Inflammatory macrophage (primary cell): ENCODE measurements around the gene CACTIN.
"Not testable (repeated sequence)": the region's sequence is repeated elsewhere in the genome, so short reads cannot be mapped to it uniquely, and the experiment has no call there.

Experiments used
- DNase-seq, 2 donors: peaks; one replicate each; pipeline ENCODE4 v3.0.0-alpha.2; 2020 to 2022

CACTIN gene

GRCh38 chr19:3661284-3662238 is 35.0 kb upstream of the CACTIN start:
- no peak for DNase-seq

DNA sequence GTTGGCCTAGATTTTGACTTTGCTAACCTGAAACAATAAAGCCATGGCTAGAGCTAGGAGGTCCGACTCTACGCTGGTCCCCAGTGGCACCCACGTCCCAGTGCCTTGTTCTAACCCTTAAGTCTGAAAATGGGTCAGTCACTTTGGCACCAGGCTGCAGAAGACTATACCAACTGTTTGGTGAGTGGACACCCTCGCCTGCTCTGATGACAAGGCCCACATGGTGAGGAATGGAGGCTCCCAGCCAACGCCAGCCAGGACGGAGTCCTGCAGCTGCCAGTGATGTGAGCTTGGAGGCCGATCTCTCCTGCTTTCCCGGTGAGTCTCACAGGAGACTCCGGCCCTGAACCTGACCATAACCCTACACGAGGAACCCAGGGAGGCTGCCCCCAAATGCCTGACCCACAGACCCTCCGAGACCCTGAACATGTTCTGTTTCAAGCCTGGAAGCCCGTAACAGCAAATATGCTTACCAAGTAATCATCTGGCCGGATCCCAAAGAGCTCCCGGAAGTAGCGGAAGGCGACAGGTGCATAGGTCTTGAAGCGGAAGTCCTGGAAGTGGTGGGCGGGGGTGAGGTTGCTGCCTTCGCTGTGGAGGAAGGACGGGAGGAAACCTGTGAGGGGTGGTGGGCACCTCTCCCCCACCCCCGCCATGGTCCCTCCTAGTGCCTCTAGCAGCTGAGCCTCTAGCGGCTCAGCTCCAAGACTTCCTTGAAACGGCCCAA is 34.1 kb upstream of the CACTIN start:
- DNase-seq = no peak

DNA sequence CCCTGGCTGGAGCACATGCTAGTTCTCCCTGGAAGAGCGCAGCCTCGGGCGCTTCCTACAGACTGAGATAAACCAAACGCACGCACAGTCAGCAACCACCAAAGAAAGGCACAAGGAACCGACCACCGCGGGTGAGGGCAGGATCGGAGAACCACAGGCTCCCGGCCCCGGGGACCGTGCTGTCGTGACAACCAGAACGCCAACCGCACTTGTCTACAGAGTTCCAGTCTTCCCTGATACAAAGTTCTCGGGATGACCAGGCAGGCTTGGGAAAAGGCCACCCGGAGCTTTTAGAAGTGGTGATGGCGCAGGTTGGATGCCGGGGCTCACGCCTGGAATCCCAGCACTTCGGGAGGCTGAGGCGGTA is 33.1 kb upstream of the CACTIN start:
- DNase-seq = no peak

GRCh38 chr19:3658870-3659745 is 32.5 kb upstream of the CACTIN start:
- DNase-seq = no peak

DNA sequence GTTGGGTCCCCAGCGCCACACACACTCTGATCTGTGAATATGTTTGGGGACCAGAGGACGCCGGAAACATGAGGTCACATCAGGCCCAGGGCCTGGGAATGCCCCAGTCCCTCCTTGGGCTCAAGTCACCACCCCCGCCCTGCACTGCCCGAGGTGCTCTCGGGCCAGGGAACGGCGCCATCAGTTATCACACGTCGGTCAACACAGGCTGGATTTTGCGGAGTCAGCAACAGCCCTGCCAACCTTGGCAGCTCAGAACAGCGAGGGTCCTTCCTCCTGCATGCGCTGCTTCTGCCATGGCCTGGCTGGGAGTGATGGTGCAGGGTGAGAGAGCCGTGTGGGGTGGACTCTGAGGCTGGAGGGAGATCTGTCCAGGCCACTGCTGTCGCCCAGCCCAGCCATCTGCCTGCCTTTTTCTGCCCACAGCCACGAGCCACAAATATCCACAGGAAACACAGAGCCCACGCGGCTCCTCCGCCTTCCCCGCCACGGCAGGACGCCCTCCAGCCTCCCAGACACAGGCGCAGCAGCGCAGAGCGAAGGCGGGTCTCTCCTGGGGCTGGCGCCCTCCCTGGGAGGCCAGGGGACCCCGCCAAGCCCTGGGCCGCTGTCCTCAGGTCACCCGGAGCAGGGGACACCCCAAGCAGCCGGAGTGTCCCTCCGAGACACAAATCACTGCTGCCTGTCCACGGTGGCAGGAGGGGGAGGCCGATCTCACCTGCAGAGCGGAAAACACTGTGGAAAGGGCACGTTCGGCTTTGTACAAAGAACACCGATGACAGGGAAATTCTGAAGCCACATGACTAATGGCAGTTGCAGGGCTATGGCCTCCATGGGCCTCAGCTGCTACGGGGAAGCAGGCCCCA is 31.6 kb upstream of the CACTIN start:
- no peak for DNase-seq

- no peak for DNase-seq
Observed at GRCh38 chr19:3657395-3657769, 30.8 kb upstream of the CACTIN start.

DNA sequence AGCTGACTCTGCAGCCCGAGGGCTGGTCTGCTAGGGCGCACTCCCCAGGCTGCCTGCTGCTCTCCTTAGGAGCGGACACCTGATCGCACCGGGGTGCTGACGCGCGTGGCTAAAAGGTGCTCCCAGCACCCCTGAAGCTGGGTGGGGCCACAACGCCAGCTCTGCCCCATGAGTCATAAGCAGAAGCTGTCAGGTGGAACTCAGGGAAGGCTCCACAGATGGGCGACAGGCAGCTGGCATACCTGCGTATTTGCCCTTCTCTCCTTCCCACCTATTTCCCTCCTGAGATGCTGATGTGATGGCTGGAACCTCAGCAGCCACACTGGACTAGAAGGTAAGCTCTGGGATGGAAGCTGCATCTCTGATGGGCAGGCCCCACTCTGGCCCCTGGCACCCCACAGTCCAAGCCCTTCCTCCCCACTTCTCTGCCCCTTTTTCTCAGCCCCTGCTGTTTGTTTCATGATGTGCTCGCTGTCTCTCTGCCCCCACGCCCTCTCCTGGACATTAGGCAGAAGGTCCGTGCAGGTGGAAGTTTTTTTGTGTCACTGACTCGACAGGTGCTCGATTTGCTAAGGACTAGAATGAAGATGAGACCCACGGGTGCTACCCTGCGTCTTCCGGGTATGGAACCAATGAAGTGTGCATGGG is 30.3 kb upstream of the CACTIN start:
- DNase-seq = no peak

GRCh38 chr19:3656073-3656746 is 29.6 kb upstream of the CACTIN start:
- DNase-seq = no peak

- no peak for DNase-seq
Observed at GRCh38 chr19:3655402-3656072, 28.9 kb upstream of the CACTIN start.

DNA sequence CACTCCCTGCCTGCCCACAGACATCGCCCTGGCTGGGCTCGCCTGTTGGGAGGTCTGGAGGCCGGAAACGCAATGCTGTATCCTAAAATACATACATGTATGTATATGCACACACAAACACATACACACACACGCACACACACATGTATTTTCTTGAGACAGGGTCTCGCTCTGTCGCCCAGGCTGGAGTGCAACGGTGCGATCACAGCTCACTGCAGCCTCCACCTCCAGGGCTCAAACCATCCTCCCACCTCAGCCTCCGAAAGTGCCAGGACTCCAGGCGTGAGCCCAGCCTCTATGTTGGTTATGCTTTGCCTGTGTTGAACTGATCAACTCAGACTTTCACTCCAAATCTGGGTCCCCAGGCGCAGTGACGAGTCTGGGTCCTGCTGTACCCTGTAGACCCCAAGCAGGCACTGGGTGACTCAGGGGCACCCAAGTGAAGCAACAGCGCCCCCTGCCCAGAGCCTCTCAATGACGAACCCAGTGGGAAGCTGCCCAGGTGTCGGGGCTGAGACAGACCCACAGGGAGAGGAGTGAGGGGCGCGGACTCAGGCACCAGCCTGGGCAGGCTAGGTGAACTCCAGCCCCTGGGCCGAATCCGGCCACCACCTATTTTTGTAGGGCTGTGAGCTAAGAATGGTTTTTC is 27.4 kb upstream of the CACTIN start:
- DNase-seq = no peak

- no peak for DNase-seq
Observed at GRCh38 chr19:3653081-3653795, 26.6 kb upstream of the CACTIN start.

- no peak for DNase-seq
Observed at GRCh38 chr19:3652422-3652821, 25.8 kb upstream of the CACTIN start.

DNA sequence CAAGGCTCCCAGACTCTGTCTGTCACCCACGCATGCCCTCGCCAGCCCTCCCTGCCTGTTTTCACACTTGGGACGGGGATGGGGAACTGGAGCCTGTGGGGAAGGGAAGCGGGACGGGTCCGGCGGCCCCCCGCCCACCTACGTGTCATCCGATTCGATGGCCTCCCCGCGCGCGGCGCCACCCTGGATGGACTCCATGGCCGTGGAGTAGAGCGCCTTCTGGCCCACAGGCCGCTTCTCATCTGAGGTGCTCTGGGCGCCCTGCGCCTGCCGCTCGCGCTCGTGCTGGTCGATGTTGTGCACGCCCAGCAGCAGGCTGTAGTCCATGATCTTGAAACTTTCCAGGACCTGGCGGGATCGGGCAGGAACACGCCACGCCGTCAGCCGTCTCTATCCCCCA is 25.1 kb upstream of the CACTIN start:
- DNase-seq = no peak

DNA sequence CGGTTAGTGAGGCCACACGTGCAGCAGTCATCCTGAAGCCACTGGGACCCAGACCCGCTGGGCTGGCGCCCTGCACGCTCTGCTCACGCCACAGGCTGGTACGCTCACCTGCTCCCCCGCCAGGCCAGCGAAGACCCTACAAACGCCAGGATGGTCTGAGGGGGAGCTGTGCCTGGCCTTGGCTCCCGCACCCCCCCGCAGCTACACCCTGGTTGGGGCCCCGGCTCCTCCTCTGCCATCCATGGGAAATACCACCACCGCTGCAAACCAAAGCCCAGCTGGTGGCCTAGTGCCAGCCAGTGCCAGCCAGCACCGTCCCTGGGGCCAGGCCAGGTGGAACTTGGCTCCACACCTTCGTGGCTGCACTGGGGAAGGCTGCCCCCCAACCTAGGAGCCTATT is 23.3 kb upstream of the CACTIN start:
- DNase-seq = no peak

- DNase-seq = no peak
Observed at GRCh38 chr19:3648037-3648905, 21.7 kb upstream of the CACTIN start.

DNA sequence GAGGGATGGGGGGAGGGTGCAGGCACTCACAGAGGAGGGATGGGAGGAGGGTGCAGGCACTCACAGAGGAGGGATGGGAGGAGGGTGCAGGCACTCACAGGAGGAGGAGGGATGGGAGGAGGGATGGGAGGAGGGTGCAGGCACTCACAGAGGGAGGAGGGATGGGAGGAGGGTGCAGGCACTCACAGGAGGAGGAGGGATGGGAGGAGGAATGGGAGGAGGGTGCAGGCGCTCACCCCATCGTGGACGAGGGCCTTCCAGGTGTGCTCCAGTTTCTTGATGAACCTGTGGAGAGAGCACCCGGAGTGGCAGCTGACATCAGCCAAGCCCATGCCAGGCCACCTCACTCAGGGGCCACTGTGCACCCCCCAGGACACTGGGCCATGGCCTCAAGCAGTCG is 20.5 kb upstream of the CACTIN start:
- DNase-seq = not testable (repeated sequence)

- DNase-seq = no peak
Observed at GRCh38 chr19:3646336-3647092, 19.9 kb upstream of the CACTIN start.
